Liver (tissue), 9 donors: ENCODE results near the gene TBC1D12. TPM values are rescaled to one million over a fixed set of nuclear protein-coding genes. Genes with fewer than 3 reads are reported as not detected.

Experiments used
- DNase-seq: peaks from one replicate; pipeline ENCODE4 v3.0.0-alpha.2; 2017; ENCODE audit warnings: low spot score
- H3K27ac ChIP-seq, 2 donors: one replicate each; pipeline ENCODE4 v1.7.0; 2013; ENCODE audit warnings: inconsistent platforms in 2 of 2, low read length in 2 of 2, control low read depth in 1 of 2, low read depth in 1 of 2, mild to moderate bottlenecking in 1 of 2
- H3K27me3 ChIP-seq, 4 donors: one replicate each; pipeline versions ENCODE4 v1.6.1 to v1.7.0; 2013; ENCODE audit warnings: low read length in 3 of 4, inconsistent platforms in 1 of 4, mild to moderate bottlenecking in 1 of 4, moderate library complexity in 1 of 4; ENCODE audit not compliant: control insufficient read depth in 4 of 4, insufficient read depth in 4 of 4
- H3K36me3 ChIP-seq, 4 donors: one replicate each; pipeline versions ENCODE4 v1.6.1 to v1.7.0; 2013; ENCODE audit warnings: low read length in 3 of 4, mild to moderate bottlenecking in 3 of 4, low read depth in 1 of 4, moderate library complexity in 1 of 4; ENCODE audit not compliant: control insufficient read depth in 4 of 4, insufficient read depth in 3 of 4
- H3K4me1 ChIP-seq, 4 donors: one replicate each; pipeline versions ENCODE4 v1.6.1 to v1.7.0; 2013; ENCODE audit warnings: low read length in 3 of 4, mild to moderate bottlenecking in 3 of 4, moderate library complexity in 1 of 4; ENCODE audit not compliant: control insufficient read depth in 4 of 4, insufficient read depth in 4 of 4
- H3K4me3 ChIP-seq, 3 donors: one replicate each; pipeline versions ENCODE4 v1.6.1 to v1.7.0; 2013; ENCODE audit warnings: low read length in 3 of 3, control low read depth in 1 of 3, low read depth in 1 of 3, mild to moderate bottlenecking in 1 of 3
- H3K9ac ChIP-seq, 2 donors: one replicate each; pipeline ENCODE4 v1.7.0; 2013; ENCODE audit warnings: low read length in 2 of 2, mild to moderate bottlenecking in 2 of 2, moderate library complexity in 2 of 2, control low read depth in 1 of 2, low read depth in 1 of 2
- H3K9me3 ChIP-seq, 4 donors: one replicate each; pipeline versions ENCODE4 v1.6.1 to v1.7.0; 2013; ENCODE audit warnings: low read length in 3 of 4; ENCODE audit not compliant: control insufficient read depth in 4 of 4
- ATF3 ChIP-seq: IDR thresholded peaks from 2 replicates; pipeline ENCODE4 v1.6.1; 2016; ENCODE audit warnings: antibody characterized with exemption
- CTCF ChIP-seq: fragments of 150-350 bp; IDR thresholded peaks from 2 replicates; pipeline ENCODE4 v1.5.1; 2017; ENCODE audit warnings: improper control_type of control experiment, low read depth, low read length; ENCODE audit not compliant: missing input control
- EGR1 ChIP-seq, 2 donors: IDR thresholded peaks; 2 replicates each; pipeline ENCODE4 v1.6.1; 2016 to 2018; ENCODE audit warnings: antibody characterized with exemption in 2 of 2, low read depth in 2 of 2
- FOXA1 ChIP-seq: IDR thresholded peaks from 2 replicates; pipeline ENCODE4 v1.6.1; 2016; ENCODE audit warnings: antibody characterized with exemption
- FOXA2 ChIP-seq: IDR thresholded peaks from 2 replicates; pipeline ENCODE4 v1.6.1; 2016; ENCODE audit warnings: antibody characterized with exemption
- GABPA ChIP-seq, 2 donors: IDR thresholded peaks in 1 of 2; conservative IDR thresholded peaks in 1 of 2; 2 replicates each; pipeline ENCODE4 v1.6.1; 2016; ENCODE audit warnings: antibody characterized with exemption in 2 of 2, mild to moderate bottlenecking in 1 of 2, moderate library complexity in 1 of 2
- HNF4A ChIP-seq, 2 donors: conservative IDR thresholded peaks; 2 replicates each; pipeline ENCODE4 v1.6.1; 2016; ENCODE audit warnings: antibody characterized with exemption in 2 of 2, mild to moderate bottlenecking in 2 of 2
- HNF4G ChIP-seq: IDR thresholded peaks from 2 replicates; pipeline ENCODE4 v1.6.1; 2016; ENCODE audit warnings: antibody characterized with exemption
- JUND ChIP-seq, 2 donors: IDR thresholded peaks; 2 replicates each; pipeline ENCODE4 v1.6.1; 2016; ENCODE audit warnings: antibody characterized with exemption in 2 of 2
- MAX ChIP-seq: IDR thresholded peaks from 2 replicates; pipeline ENCODE4 v1.6.1; 2016; ENCODE audit warnings: antibody characterized with exemption
- NR2F2 ChIP-seq: IDR thresholded peaks from 2 replicates; pipeline ENCODE4 v1.6.1; 2016; ENCODE audit warnings: antibody characterized with exemption
- RAD21 ChIP-seq, 2 donors: IDR thresholded peaks; 2 replicates each; pipeline ENCODE4 v1.6.1; 2016; ENCODE audit warnings: antibody characterized with exemption in 2 of 2, mild to moderate bottlenecking in 2 of 2
- REST ChIP-seq: IDR thresholded peaks from 2 replicates; pipeline ENCODE4 v1.6.1; 2016; ENCODE audit warnings: antibody characterized with exemption, mild to moderate bottlenecking
- RXRA ChIP-seq, 2 donors: IDR thresholded peaks; 2 replicates each; pipeline ENCODE4 v1.6.1; 2017 to 2018; ENCODE audit warnings: antibody characterized with exemption in 2 of 2, mild to moderate bottlenecking in 1 of 2
- SP1 ChIP-seq: IDR thresholded peaks from 2 replicates; pipeline ENCODE4 v1.6.1; 2018; ENCODE audit warnings: antibody characterized with exemption, mild to moderate bottlenecking
- TAF1 ChIP-seq: conservative IDR thresholded peaks from 2 replicates; pipeline ENCODE4 v1.6.1; 2016; ENCODE audit warnings: antibody characterized with exemption, mild to moderate bottlenecking
- YY1 ChIP-seq: IDR thresholded peaks from 2 replicates; pipeline ENCODE4 v1.6.1; 2016; ENCODE audit warnings: antibody characterized with exemption, mild to moderate bottlenecking
- ZBTB33 ChIP-seq: IDR thresholded peaks from 2 replicates; pipeline ENCODE4 v1.6.1; 2016; ENCODE audit warnings: antibody characterized with exemption
- WGBS: extraction: QIAGEN DNeasy Blood & Tissue Kit; methylation state at CpG from one replicate; pipeline ENCODE4 v1.1.7; 2013; 5-methylcytosine and 5-hydroxymethylcytosine counted together
- polyA plus RNA-seq, 2 donors: library from polyadenylated mRNA; stranded (reverse) in 1 of 2; unstranded in 1 of 2; fragments of 200-250 nt in 1 of 2; fragments of >200 nt in 1 of 2; fragmentation: Nextera tagmentation in 1 of 2; extraction: Ambion mirVana in 1 of 2; gene quantifications; one replicate each; pipeline versions ENCODE4 v1.2.1 to v1.2.3, GENCODE V29; 2013 to 2015
- total RNA-seq, 2 donors: library from RNA; depleted of rRNA; stranded (reverse); fragments of >200 nt; gene quantifications; one replicate each; pipeline ENCODE4 v1.2.3, GENCODE V29; 2014
- donor health status: healthy.
- donor health status: healthy.
- donor health status: healthy.
- donor health status: healthy.
- donor health status: healthy.

TBC1D12 gene
- total and polyA plus RNA-seq, 4 donors = 2.6 to 7.5 (median 5.0) TPM

GRCh38 chr10:94363251-94363565 lies 39.1 kb upstream of the TBC1D12 start:
- Histone ChIP-seq H3K27ac (no peak overlapping the region), H3K9ac (peak overlapping the region; percentile 24 to 66), H3K4me1 (peaks cover 5 to 14% (median 12%) of the 10 kb centered on the region in 4 donors), H3K36me3 (peaks cover 0 to 4% (median 2%) of the 10 kb centered on the region in 4 donors), H3K4me3 (peak overlapping the region in 2 of 3 donors; percentile 76 to 97), H3K9me3 (no peaks in the 10 kb centered on the region), H3K27me3 (no peaks in the 10 kb centered on the region)
- WGBS = 43% methylated on average over 8 of the region's 8 CpGs
- TF ChIP-seq REST (no peak), FOXA1 (no peak), ZBTB33 (no peak), CTCF (no peak), NR2F2 (no peak), RXRA (IDR thresholded peaks at IDR 0.05) (no peak), GABPA (IDR thresholded peaks at IDR 0.05 in 1 of 2, conservative IDR thresholded peaks at IDR 0.05 in 1 of 2) (no peak), HNF4A (conservative IDR thresholded peaks at IDR 0.05) (no peak), EGR1 (IDR thresholded peaks at IDR 0.05; ENCODE audit: low read depth in 2 of 2) (no peak), YY1 (no peak), HNF4G (no peak), TAF1 (no peak), JUND (IDR thresholded peaks at IDR 0.05) (no peak), SP1 (no peak)
- DNase-seq = no peak

GRCh38 chr10:94364482-94364881 lies 37.9 kb upstream of the TBC1D12 start:
- Histone ChIP-seq H3K27me3 (no peaks in the 10 kb centered on the region), H3K27ac (no peak overlapping the region), H3K9me3 (no peaks in the 10 kb centered on the region), H3K4me1 (peaks cover 5 to 14% (median 12%) of the 10 kb centered on the region in 4 donors), H3K4me3 (no peak overlapping the region), H3K9ac (no peak overlapping the region), H3K36me3 (no peaks in the 10 kb centered on the region)
- WGBS = 89% methylated on average over 1 of the region's 1 CpG
- no peak for DNase-seq
- TF ChIP-seq GABPA (IDR thresholded peaks at IDR 0.05 in 1 of 2, conservative IDR thresholded peaks at IDR 0.05 in 1 of 2) (no peak), SP1 (no peak), YY1 (no peak), JUND (IDR thresholded peaks at IDR 0.05) (no peak), FOXA1 (no peak), EGR1 (IDR thresholded peaks at IDR 0.05; ENCODE audit: low read depth in 2 of 2) (no peak), NR2F2 (no peak), REST (no peak), MAX (no peak), TAF1 (no peak), ATF3 (no peak), RXRA (IDR thresholded peaks at IDR 0.05) (no peak), HNF4G (no peak), HNF4A (conservative IDR thresholded peaks at IDR 0.05) (no peak), CTCF (no peak), RAD21 (IDR thresholded peaks at IDR 0.05) (no peak), FOXA2 (no peak)
